Fibroblast of pulmonary artery (primary cell): ENCODE measurements around the gene POMP.

Experiments used
- DNase-seq: peaks from one replicate; pipeline ENCODE4 v3.0.0-alpha.2; 2010; ENCODE audit warnings: low read depth
- H3K4me3 ChIP-seq: replicated peaks from 2 replicates; pipeline ENCODE4 v1.5.1; 2011; ENCODE audit warnings: low read depth, mild to moderate bottlenecking, control low read depth, low read length, moderate library complexity
- TF ChIP-seq, protein P1 (sequence below): IDR thresholded peaks from 2 replicates; pipeline ENCODE4 v1.5.1; 2011; ENCODE audit warnings: mild to moderate bottlenecking, control low read depth, low read length, inconsistent platforms; ENCODE audit errors: missing control alignments

Gene POMP

DNA sequence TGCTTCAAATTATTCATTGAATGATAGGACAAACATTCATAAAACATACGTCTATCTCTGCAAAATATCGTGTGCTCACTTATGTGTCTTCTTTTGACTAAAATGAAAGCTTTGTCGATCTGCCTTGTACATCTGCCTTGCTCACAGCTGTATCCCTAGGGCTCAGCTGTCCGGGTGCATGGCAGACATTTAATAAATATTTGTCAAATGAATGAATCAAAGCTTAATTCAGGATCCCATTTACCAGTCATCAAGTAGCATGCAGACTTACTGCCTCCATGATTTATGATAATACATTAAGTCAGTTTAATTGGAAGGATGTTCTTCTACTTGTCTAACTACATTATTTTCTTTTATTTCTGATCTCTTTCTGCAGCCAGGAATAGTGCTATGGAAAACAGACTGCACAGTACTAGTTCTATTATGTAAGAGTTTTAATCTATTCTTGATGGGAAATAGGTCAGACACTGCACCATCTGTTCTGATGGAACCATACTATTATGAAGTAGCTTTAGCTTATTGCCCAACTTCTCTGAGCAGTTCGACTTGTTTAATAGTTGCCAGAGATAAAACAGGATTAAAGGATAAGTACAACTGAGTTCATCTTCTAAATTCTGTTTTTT is 46.6 kb downstream of the POMP start:
- H3K4me3 ChIP-seq, result no peak overlapping the region
- TF ChIP-seq, protein P1, sequence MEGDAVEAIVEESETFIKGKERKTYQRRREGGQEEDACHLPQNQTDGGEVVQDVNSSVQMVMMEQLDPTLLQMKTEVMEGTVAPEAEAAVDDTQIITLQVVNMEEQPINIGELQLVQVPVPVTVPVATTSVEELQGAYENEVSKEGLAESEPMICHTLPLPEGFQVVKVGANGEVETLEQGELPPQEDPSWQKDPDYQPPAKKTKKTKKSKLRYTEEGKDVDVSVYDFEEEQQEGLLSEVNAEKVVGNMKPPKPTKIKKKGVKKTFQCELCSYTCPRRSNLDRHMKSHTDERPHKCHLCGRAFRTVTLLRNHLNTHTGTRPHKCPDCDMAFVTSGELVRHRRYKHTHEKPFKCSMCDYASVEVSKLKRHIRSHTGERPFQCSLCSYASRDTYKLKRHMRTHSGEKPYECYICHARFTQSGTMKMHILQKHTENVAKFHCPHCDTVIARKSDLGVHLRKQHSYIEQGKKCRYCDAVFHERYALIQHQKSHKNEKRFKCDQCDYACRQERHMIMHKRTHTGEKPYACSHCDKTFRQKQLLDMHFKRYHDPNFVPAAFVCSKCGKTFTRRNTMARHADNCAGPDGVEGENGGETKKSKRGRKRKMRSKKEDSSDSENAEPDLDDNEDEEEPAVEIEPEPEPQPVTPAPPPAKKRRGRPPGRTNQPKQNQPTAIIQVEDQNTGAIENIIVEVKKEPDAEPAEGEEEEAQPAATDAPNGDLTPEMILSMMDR, result no peak
- peak; percentile 66 for DNase-seq

DNA sequence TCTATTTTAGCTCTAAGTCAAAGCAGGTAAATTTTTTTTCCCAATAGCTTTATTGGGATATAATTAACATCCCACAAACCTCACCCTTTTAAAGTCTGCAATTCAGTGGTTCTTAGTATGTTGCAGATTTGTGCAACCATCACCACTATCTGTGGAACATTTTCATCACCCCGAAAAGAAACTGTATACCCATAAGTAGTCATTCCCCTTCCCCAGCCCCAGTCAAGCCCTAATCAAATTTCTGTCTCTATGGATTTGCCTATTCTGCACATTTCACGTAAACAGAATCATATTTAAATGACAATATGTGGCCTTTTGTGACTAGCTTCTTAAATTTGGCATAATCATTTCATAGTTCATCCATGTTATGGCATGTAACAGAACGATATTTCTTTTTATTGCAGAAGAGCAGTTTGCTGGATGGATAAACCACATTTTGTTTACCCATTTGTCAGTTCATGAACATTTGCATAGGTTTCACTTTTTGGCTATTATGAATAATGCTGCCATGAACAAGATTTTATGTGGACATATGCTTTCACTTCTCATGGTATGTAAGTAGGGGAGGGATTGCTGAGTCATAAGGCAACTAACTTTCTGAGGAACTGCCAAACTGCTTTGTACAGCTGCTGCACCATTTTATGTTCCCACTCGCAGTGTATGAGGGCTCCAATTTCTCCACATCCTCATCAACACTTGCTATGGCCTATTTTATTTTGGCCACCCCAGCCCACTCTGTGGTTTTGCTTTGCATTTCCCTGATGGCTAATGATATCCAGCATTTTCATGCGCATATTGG is 48.9 kb downstream of the POMP start:
- peak; percentile 82 for DNase-seq
- TF ChIP-seq, protein P1, result no peak
- H3K4me3 ChIP-seq, result no peak overlapping the region

DNA sequence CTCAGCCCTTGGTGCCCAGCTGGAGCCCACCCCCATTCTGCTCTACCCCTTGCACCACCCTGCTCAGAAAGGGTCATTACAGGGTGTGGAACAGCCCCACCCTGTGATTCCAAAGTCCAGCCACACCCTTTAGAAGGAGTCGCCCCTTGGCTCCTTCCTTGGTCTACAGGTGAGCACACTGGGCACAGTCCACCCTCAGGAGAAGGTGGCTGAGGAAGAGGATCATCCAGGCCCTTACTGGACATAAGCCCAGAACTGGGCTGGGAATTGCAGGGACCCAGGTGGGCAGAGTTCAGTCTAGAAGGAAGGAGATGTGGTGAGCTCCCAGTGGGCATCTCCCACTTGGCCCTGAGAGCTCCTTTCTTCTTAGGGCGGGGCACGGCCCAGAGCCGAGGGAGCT is 51.2 kb downstream of the POMP start:
- no peak overlapping the region for H3K4me3 ChIP-seq
- TF ChIP-seq, protein P1, result no peak
- no peak for DNase-seq

DNA sequence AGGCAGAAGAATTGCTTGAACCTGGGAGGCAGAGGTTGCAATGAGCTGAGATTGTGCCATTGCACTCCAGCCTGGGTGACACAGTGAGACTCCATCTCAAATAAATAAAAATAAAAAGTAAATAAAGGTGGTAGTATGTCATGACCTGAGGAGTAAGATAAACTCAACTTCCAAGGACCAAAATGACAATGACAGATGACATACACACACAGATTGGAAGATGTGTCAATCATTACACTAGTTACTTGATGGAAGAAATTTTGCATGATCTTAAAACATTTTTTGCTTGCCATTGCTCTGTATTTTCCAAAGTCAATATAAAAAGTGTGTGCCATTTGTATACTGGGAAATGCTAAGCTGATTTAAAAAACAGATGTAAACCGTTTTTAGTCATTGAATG is 55.7 kb downstream of the POMP start:
- DNase-seq, result no peak
- H3K4me3 ChIP-seq, result no peak overlapping the region

DNA sequence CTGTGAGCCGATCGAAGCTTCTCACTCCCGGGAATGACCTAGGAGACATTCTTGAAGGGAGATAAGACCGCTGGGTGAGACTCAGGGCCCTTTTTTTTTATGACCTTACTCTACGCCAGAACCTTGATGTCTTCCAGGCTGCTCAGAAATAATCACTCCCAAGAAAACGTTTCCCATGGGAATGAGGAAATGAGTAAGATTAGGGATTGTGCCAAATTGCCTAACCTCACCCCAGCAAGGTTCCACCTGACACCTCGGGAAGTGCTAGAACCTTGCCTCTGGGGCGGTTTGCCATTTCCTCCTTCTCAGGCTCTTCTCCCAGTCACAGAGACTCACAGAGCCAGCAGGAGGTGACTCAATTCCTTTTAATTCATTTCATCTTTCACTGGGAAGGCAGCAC is 57.6 kb downstream of the POMP start:
- DNase-seq, result peak; percentile 97
- TF ChIP-seq, protein P1, result no peak
- H3K4me3 ChIP-seq, result peak overlapping the region; percentile 23

More for the DNA sequence above, 55.7 kb downstream of the POMP start:
- TF ChIP-seq, protein P1, result no peak

DNA sequence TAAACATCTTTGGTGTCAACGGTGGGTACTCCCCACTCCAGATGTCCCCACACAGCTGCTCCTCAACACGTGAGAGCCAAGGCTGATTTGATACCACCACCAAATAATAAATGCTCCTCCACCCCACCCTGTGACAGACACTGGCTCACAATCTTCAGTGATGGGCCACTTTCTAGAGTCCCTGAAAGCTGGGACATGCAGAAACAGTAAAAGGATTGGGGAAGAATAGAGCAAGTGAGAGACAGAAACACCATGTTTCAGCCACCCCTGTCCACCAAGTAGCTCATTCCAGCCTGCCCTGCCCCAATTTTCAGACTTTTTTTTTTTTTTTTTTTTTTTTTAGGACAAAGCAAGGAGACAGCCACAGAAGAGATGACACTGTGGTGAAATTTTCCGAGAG is 58.2 kb downstream of the POMP start:
- TF ChIP-seq, protein P1, result no peak
- no peak for DNase-seq

More for the DNA sequence above, 58.2 kb downstream of the POMP start:
- no peak overlapping the region for H3K4me3 ChIP-seq
